GM12801 (cell line): ENCODE results near the gene PAPLN.

ENCODE experiments used
- TF ChIP-seq, protein P1 (sequence below): IDR thresholded peaks from one replicate; pipeline ENCODE4 v1.5.1; 2011; ENCODE audit warnings: control low read depth; ENCODE audit not compliant: insufficient read length; ENCODE audit errors: extremely low read depth

The PAPLN gene

GRCh38 chr14:73264080-73264884 lies 27.0 kb downstream of the PAPLN start:
- TF ChIP-seq, protein P1, sequence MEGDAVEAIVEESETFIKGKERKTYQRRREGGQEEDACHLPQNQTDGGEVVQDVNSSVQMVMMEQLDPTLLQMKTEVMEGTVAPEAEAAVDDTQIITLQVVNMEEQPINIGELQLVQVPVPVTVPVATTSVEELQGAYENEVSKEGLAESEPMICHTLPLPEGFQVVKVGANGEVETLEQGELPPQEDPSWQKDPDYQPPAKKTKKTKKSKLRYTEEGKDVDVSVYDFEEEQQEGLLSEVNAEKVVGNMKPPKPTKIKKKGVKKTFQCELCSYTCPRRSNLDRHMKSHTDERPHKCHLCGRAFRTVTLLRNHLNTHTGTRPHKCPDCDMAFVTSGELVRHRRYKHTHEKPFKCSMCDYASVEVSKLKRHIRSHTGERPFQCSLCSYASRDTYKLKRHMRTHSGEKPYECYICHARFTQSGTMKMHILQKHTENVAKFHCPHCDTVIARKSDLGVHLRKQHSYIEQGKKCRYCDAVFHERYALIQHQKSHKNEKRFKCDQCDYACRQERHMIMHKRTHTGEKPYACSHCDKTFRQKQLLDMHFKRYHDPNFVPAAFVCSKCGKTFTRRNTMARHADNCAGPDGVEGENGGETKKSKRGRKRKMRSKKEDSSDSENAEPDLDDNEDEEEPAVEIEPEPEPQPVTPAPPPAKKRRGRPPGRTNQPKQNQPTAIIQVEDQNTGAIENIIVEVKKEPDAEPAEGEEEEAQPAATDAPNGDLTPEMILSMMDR, result no peak

- TF ChIP-seq, protein P1, result no peak
Observed at GRCh38 chr14:73264885-73265720, 27.8 kb downstream of the PAPLN start.

GRCh38 chr14:73265721-73266046 lies 28.4 kb downstream of the PAPLN start:
- TF ChIP-seq, protein P1, result no peak

GRCh38 chr14:73266317-73266716 lies 29.0 kb downstream of the PAPLN start:
- TF ChIP-seq, protein P1, result no peak

GRCh38 chr14:73267474-73267873 lies 30.2 kb downstream of the PAPLN start:
- TF ChIP-seq, protein P1, result no peak

DNA sequence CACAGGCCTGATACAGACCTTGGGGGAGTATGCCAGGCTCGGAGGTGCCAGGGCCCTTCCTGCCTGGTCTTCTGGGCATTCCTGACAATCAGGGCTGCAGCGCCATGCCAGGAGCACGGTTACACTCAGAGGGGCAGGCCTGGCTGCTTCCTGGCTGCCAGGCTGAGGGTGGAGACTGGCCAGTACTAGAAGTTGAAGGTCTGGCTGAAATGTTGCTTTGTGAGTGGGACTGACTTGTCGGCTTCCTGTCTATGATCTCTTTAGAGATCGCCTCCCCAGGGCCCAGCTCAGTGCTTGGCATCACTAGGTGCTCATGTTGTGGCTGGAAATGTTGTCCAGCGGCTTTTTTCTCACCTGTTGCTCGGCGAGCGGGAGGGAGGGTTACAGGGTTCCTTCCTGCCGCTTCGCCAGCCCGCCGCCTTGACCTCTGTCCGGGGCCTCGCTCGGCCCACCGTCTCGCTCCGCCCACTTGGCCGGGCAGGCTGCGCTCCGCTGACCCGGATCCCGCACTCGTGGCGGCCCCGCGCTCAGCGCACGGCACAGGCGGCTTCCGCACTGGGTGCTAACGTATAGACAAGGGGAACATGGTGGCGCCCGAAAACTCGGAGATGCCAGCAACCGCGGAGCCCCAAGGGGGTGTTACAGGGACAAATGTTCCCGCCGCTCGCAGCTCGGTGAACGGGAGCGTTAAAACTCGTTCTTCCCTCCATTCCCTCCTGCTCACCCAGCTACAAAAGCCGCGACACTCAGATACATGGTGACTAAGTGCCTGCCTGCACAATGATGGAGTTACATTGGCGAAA lies 32.6 kb downstream of the PAPLN start:
- TF ChIP-seq, protein P1, result no peak

DNA sequence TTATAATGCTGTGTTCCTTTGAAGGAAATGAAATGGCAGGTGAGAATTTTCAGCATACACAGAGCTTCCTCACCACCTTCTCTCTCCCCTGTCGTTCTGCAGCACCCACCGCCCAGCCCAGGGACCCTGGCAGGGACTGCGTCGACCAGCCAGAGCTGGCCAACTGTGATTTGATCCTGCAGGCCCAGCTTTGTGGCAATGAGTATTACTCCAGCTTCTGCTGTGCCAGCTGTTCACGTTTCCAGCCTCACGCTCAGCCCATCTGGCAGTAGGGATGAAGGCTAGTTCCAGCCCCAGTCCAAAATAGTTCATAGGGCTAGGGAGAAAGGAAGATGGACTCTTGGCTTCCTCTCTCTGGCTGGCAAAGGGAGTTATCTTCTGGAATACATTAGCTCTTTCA lies 35.1 kb downstream of the PAPLN start:
- TF ChIP-seq, protein P1, result no peak
